Measurements from ENCODE around the gene WDR73.

WDR73 gene

DNA sequence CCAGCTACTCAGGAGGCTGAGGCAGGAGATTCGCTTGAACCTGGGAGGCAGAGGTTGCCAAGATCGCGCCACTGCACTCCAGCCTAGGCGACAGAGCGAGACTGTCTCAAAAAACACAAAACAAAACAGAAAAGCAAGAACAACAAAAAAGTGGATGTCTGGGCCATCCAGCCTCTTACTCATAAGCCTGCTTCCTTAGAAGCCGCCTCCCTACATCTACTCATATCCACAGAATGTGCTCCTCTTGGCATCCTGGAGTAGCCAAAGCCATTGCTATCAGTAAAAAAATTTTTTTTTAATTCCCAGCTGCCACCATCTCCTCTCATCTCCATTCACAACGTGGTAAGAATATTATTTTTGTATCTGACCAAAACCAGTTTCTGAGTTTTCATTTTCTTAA, 42.5 kb downstream of the WDR73 start:
- TF ChIP-seq, protein P1, sequence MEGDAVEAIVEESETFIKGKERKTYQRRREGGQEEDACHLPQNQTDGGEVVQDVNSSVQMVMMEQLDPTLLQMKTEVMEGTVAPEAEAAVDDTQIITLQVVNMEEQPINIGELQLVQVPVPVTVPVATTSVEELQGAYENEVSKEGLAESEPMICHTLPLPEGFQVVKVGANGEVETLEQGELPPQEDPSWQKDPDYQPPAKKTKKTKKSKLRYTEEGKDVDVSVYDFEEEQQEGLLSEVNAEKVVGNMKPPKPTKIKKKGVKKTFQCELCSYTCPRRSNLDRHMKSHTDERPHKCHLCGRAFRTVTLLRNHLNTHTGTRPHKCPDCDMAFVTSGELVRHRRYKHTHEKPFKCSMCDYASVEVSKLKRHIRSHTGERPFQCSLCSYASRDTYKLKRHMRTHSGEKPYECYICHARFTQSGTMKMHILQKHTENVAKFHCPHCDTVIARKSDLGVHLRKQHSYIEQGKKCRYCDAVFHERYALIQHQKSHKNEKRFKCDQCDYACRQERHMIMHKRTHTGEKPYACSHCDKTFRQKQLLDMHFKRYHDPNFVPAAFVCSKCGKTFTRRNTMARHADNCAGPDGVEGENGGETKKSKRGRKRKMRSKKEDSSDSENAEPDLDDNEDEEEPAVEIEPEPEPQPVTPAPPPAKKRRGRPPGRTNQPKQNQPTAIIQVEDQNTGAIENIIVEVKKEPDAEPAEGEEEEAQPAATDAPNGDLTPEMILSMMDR (conservative IDR thresholded peaks at IDR 0.05; ENCODE audit: low read depth, low read length): no peak
- no peak overlapping the region for H3K4me3 ChIP-seq (ENCODE audit: low read length)

DNA sequence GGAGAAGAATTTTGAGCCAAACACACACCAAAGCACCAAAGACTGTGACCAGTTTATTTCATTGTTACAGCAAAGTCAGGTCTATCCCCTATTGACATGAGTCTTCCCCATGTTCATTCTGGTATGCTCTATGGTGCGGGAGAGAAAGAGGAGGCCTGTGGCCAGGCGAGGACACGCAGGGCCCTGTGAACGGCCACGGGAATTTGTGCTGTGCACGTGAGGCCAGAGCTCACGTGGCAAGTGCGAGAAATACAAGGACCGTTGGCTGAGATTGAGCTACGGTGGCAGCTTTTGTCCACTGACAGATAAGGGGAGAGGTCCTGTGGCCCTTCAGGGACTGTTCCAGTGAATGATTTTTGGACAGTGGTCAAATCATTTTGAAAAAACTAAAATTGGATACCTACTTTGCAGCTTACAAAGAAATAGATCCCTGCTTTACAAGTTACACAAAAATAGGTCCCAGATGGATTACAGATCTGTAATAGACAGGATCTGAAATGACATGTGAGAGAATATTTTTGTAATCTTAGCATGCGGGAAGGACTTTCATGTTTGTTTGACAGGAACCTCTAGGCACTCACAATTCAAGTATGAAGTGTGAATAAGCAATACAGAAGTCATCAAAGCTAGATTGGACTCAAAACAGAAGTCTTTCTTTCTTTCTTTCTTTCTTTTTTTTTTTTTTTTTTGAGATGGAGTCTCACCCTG, 44.1 kb downstream of the WDR73 start:
- TF ChIP-seq, protein P1 (conservative IDR thresholded peaks at IDR 0.05; ENCODE audit: low read depth, low read length): no peak
- H3K4me3 ChIP-seq (ENCODE audit: low read length): no peak overlapping the region
- DNase-seq (ENCODE audit: low read depth): no peak

More for the DNA sequence above, 42.5 kb downstream of the WDR73 start:
- DNase-seq (ENCODE audit: low read depth): no peak

DNA sequence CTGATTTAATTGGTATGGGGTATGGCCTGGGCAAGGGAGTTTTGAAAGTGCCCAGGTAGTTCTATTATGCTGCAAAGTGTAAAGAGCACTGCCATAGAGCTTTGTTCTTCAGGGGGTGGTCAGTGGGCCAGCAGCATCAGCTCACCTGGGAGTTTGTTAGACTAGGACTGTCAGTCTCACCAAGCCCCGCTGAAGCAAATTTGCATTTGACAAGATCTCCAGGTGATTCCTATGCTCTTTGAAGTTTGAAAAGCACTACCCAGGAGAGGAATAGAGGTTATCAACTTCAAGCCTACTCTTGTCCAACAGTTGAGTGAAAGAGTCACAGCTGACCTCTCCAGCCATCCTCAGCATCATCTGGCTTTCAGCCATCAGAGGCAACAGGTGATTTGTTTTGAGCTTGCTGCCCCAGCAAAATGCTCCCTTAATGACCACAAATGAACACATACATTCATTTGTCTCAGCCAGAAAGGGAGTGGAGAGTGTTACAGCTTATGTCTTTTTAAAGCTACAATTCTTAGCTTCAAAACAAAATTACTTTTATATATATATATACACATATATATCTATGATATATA, 45.3 kb downstream of the WDR73 start:
- TF ChIP-seq, protein P1 (conservative IDR thresholded peaks at IDR 0.05; ENCODE audit: low read depth, low read length): no peak
- no peak for DNase-seq (ENCODE audit: low read depth)
- H3K4me3 ChIP-seq (ENCODE audit: low read length): no peak overlapping the region

DNA sequence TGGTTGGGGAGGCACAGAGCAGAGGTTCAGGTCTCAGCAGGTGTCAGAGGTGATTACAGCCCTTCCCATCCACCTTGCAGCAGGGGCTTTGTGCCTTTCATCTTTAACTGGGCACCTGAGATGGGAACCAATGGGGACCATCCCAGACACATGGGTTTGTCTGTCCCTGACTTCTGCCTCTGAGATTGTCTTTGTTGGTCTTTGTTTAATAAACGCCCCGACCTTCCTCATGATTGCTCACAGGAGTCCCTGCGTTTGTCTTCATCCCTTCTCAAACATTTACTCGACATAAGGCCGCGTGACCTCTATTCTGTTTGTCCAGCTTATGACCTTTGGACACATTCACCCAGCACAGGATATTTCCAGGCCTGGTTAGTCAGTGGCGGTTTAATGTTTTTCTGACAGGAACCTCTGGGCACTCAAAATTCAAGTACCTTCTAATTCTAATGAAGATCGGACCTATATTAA, 47.4 kb downstream of the WDR73 start:
- TF ChIP-seq, protein P1 (conservative IDR thresholded peaks at IDR 0.05; ENCODE audit: low read depth, low read length): no peak
- no peak overlapping the region for H3K4me3 ChIP-seq (ENCODE audit: low read length)
- no peak for DNase-seq (ENCODE audit: low read depth)

DNA sequence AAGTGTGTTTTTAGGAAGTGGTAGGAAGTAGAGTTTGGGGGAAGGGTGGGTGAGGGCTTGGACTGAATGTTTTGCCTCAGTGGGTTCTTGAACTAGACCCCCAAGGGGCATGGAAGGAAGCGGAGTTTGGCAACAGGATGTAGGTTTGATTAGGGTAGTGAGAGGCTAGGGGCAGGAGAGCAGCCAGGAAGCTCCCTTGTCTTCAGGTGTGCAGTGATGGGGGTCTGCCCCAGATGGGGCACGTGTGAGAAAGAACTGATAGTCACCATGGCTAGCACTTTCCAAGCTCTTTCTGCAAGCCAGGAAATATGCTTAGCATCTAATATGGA, 48.6 kb downstream of the WDR73 start:
- TF ChIP-seq, protein P1 (conservative IDR thresholded peaks at IDR 0.05; ENCODE audit: low read depth, low read length): no peak
- DNase-seq (ENCODE audit: low read depth): no peak
- H3K4me3 ChIP-seq (ENCODE audit: low read length): no peak overlapping the region

DNA sequence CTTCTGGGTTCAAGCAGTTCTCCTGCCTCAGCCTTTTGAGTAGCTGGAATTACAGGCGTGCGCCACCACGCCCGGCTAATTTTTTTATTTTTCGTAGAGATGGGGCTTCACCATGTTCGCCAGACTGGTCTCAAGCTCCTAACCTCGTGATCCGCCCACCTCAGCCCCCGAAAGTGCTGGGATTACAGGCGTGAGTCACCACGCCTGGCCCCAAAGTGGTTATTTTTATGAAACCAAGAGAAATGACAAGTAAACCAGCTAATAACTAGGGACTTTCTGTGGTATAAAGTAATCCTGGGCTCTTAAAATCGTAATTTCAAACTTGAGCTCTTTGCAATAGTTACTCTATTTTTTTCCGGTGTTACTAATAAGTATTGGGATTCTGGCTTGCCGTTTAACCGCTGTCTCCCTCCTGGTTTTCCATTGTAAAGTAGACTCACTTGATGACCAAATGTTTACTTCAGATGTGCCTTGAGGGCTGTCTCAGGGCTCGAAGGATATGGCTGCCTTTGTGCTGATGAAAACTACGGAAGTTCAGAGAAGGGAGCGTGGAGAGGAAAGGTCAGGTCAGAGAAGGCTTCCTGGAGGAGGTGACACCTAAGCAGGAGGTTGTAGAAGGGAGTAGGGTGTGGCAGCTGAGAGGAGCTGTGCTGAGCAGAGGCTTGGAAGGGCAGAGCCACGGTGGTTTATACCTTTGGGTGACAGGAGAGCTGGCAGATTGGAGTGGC, 49.1 kb downstream of the WDR73 start:
- DNase-seq (ENCODE audit: low read depth): peak; percentile 43

More for the DNA sequence above, 49.1 kb downstream of the WDR73 start:
- no peak overlapping the region for H3K4me3 ChIP-seq (ENCODE audit: low read length)
- TF ChIP-seq, protein P1 (conservative IDR thresholded peaks at IDR 0.05; ENCODE audit: low read depth, low read length): no peak
